Neural progenitor cell (in vitro differentiated cells): Measurements from ENCODE around the gene BMS1. TPM values are rescaled to one million over a fixed set of nuclear protein-coding genes. Genes with fewer than 3 reads are reported as not detected.
"Not testable (repeated sequence)": the region's sequence is repeated elsewhere in the genome, so short reads cannot be mapped to it uniquely, and the experiment has no call there.

Source experiments
- DNase-seq: peaks from one replicate; pipeline ENCODE4 v3.0.0-alpha.2; 2016; ENCODE audit warnings: low spot score
- H2AFZ ChIP-seq: fragments of 200-600 bp; sonication (generic); replicated peaks from 2 replicates; pipeline ENCODE4 v1.6.1; 2016; ENCODE audit warnings: antibody characterized with exemption
- H3F3A ChIP-seq: fragments of 200-600 bp; sonication (generic); 2 replicates; pipeline ENCODE4 v1.6.1; 2016; ENCODE audit warnings: antibody characterized with exemption, low read depth
- H3K27ac ChIP-seq: fragments of 200-600 bp; sonication (generic); 2 replicates; pipeline ENCODE4 v1.5.1; 2016; ENCODE audit warnings: mild to moderate bottlenecking
- H3K27me3 ChIP-seq: fragments of 200-600 bp; sonication (generic); 2 replicates; pipeline ENCODE4 v1.6.1; 2016; ENCODE audit warnings: mild to moderate bottlenecking, moderate library complexity
- H3K36me3 ChIP-seq: fragments of 200-600 bp; sonication (generic); 2 replicates; pipeline ENCODE4 v1.5.1; 2016
- H3K4me1 ChIP-seq: fragments of 200-600 bp; sonication (generic); 2 replicates; pipeline ENCODE4 v1.6.1; 2016; ENCODE audit warnings: mixed run types
- H3K4me2 ChIP-seq: fragments of 200-600 bp; sonication (generic); 2 replicates; pipeline ENCODE4 v1.6.1; 2016
- H3K4me3 ChIP-seq: fragments of 200-600 bp; sonication (generic); 2 replicates; pipeline ENCODE4 v1.5.1; 2016
- H3K79me2 ChIP-seq: fragments of 200-600 bp; sonication (generic); 2 replicates; pipeline ENCODE4 v1.6.1; 2016; ENCODE audit warnings: low read depth
- H3K9ac ChIP-seq: fragments of 200-600 bp; sonication (generic); 2 replicates; pipeline ENCODE4 v1.6.1; 2016
- H3K9me3 ChIP-seq: fragments of 200-600 bp; sonication (generic); 2 replicates; pipeline ENCODE4 v1.5.1; 2016; ENCODE audit warnings: low read depth
- H4K20me1 ChIP-seq: fragments of 200-600 bp; sonication (generic); 2 replicates; pipeline ENCODE4 v1.6.1; 2016; ENCODE audit warnings: low read depth
- H3K27ac Mint-ChIP-seq: 3 replicates; pipeline ENCODE4 v1.8.0; 2021; ENCODE audit warnings: mixed read lengths
- H3K27me3 Mint-ChIP-seq: 2 replicates; pipeline ENCODE4 v1.8.0; 2022; ENCODE audit warnings: low read depth, mild to moderate bottlenecking, inconsistent platforms, moderate library complexity, mixed read lengths; ENCODE audit not compliant: insufficient read depth
- H3K36me3 Mint-ChIP-seq: 3 replicates; pipeline ENCODE4 v1.8.0; 2021; ENCODE audit warnings: mixed read lengths
- H3K4me1 Mint-ChIP-seq: 3 replicates; pipeline ENCODE4 v1.8.0; 2021; ENCODE audit warnings: mixed read lengths
- H3K4me3 Mint-ChIP-seq: 3 replicates; pipeline ENCODE4 v1.8.0; 2021; ENCODE audit warnings: mild to moderate bottlenecking, moderate library complexity, mixed read lengths
- H3K9me3 Mint-ChIP-seq: 3 replicates; pipeline ENCODE4 v1.8.0; 2020; ENCODE audit warnings: mixed read lengths
- CTCF ChIP-seq: fragments of 200-600 bp; sonication (generic); IDR thresholded peaks from 2 replicates; pipeline ENCODE4 v1.5.1; 2017; ENCODE audit warnings: antibody characterized with exemption, mild to moderate bottlenecking
- EZH2 ChIP-seq: fragments of 200-600 bp; sonication (generic); IDR thresholded peaks from 2 replicates; pipeline ENCODE4 v1.6.1; 2017; ENCODE audit warnings: antibody characterized with exemption, mild to moderate bottlenecking, moderate library complexity
- EZH2phosphoT487 ChIP-seq: fragments of 200-600 bp; sonication (generic); IDR thresholded peaks from 2 replicates; pipeline ENCODE4 v1.6.1; 2017; ENCODE audit warnings: antibody characterized with exemption
- total RNA-seq: library from RNA; depleted of rRNA; stranded (reverse); fragments of >200 nt; gene quantifications from 2 replicates; pipeline ENCODE4 v1.2.3, GENCODE V29; 2015; ENCODE audit warnings: low replicate concordance

Gene BMS1
- total RNA-seq, 1 donor from 2014 or later, result 34.5 TPM

GRCh38 chr10:42812028-42812427, 29.4 kb downstream of the BMS1 start:
- Histone ChIP-seq H3K4me1 (peaks cover 10% of the 10 kb centered on the region), H4K20me1 (peaks cover 2% of the 10 kb centered on the region), H3K79me2 (peaks cover 40% of the 10 kb centered on the region), H3K27ac (no peak overlapping the region), H2AFZ (no peak overlapping the region), H3K9ac (no peak overlapping the region), H3K27me3 (no peaks in the 10 kb centered on the region), H3K4me3 (no peak overlapping the region), H3K36me3 (peaks cover 8% of the 10 kb centered on the region), H3K4me2 (no peak overlapping the region), H3F3A (no peaks in the 10 kb centered on the region), H3K9me3 (no peaks in the 10 kb centered on the region)
- TF ChIP-seq CTCF (no peak), EZH2 (no peak), EZH2phosphoT487 (no peak)
- no peak overlapping the region for H3K27ac Mint-ChIP-seq
- H3K36me3 Mint-ChIP-seq, result peaks cover 58% of the 10 kb centered on the region
- H3K27me3 Mint-ChIP-seq, result peaks cover 2% of the 10 kb centered on the region
- no peaks in the 10 kb centered on the region for H3K4me1 Mint-ChIP-seq
- H3K4me3 Mint-ChIP-seq, result no peak overlapping the region
- DNase-seq, result no peak
- peaks cover 18% of the 10 kb centered on the region for H3K9me3 Mint-ChIP-seq

- not testable (repeated sequence) for H3K27ac Mint-ChIP-seq, H3F3A ChIP-seq, H3K9me3 ChIP-seq, H3K27me3 Mint-ChIP-seq, H4K20me1 ChIP-seq, H3K4me3 Mint-ChIP-seq, H2AFZ ChIP-seq, H3K27ac ChIP-seq, DNase-seq, H3K4me2 ChIP-seq, H3K36me3 ChIP-seq, H3K4me3 ChIP-seq, H3K27me3 ChIP-seq, H3K9ac ChIP-seq, H3K4me1 Mint-ChIP-seq
- peaks cover 16% of the 10 kb centered on the region for H3K4me1 ChIP-seq
- Mint-ChIP-seq H3K36me3 (peaks cover 64% of the 10 kb centered on the region), H3K9me3 (peaks cover 18% of the 10 kb centered on the region)
- peaks cover 40% of the 10 kb centered on the region for H3K79me2 ChIP-seq
These were observed 31.5 kb downstream of the BMS1 start for GRCh38 chr10:42813989-42814687.

- not testable (repeated sequence) for DNase-seq, H3K36me3 ChIP-seq
- peaks cover 26% of the 10 kb centered on the region for H3K79me2 ChIP-seq
These were observed 33.7 kb downstream of the BMS1 start for GRCh38 chr10:42816334-42816733.

GRCh38 chr10:42816912-42817311, 34.3 kb downstream of the BMS1 start:
- Histone ChIP-seq H3K36me3 (peaks cover 6% of the 10 kb centered on the region), H3K79me2 (peaks cover 23% of the 10 kb centered on the region), H4K20me1 (peaks cover 2% of the 10 kb centered on the region), H3K4me3 (no peak overlapping the region), H2AFZ (no peak overlapping the region), H3K4me1 (peaks cover 16% of the 10 kb centered on the region), H3F3A (peaks cover 3% of the 10 kb centered on the region), H3K9me3 (no peaks in the 10 kb centered on the region), H3K27me3 (no peaks in the 10 kb centered on the region), H3K9ac (no peak overlapping the region), H3K27ac (no peak overlapping the region), H3K4me2 (peak overlapping the region; percentile 58)
- no peak for TF ChIP-seq EZH2phosphoT487
- no peak for TF ChIP-seq CTCF
- no peak for TF ChIP-seq EZH2
- Mint-ChIP-seq H3K27me3 (no peaks in the 10 kb centered on the region), H3K27ac (no peak overlapping the region), H3K4me3 (no peak overlapping the region), H3K4me1 (no peaks in the 10 kb centered on the region), H3K36me3 (peaks cover 63% of the 10 kb centered on the region), H3K9me3 (peaks cover 16% of the 10 kb centered on the region)
- DNase-seq, result peak; percentile 17

More at GRCh38 chr10:42816334-42816733, 33.7 kb downstream of the BMS1 start:
- H3K4me1 Mint-ChIP-seq, H3K27ac Mint-ChIP-seq, H3K27me3 Mint-ChIP-seq, H3F3A ChIP-seq, H3K27ac ChIP-seq, H2AFZ ChIP-seq, H4K20me1 ChIP-seq, H3K9ac ChIP-seq, H3K27me3 ChIP-seq, H3K4me3 Mint-ChIP-seq, H3K4me3 ChIP-seq, H3K9me3 ChIP-seq: not testable (repeated sequence)
- Histone ChIP-seq H3K4me1 (peaks cover 16% of the 10 kb centered on the region), H3K4me2 (peak overlapping the region; percentile 58)
- Mint-ChIP-seq H3K36me3 (peaks cover 65% of the 10 kb centered on the region), H3K9me3 (peaks cover 18% of the 10 kb centered on the region)

- not testable (repeated sequence) for H3K4me2 ChIP-seq
- H3K36me3 Mint-ChIP-seq, result peaks cover 61% of the 10 kb centered on the region
These were observed 34.8 kb downstream of the BMS1 start for GRCh38 chr10:42817417-42817816.

GRCh38 chr10:42826759-42827158, 44.2 kb downstream of the BMS1 start:
- not testable (repeated sequence) for H3K9ac ChIP-seq, H3K4me3 ChIP-seq, H2AFZ ChIP-seq, H4K20me1 ChIP-seq, H3K27me3 ChIP-seq, H3K27me3 Mint-ChIP-seq, H3K9me3 ChIP-seq
- Histone ChIP-seq H3K79me2 (peaks cover 25% of the 10 kb centered on the region), H3K27ac (peak overlapping the region; percentile 63), H3K4me1 (peaks cover 25% of the 10 kb centered on the region), H3F3A (peaks cover 21% of the 10 kb centered on the region), H3K4me2 (peak overlapping the region; percentile 46), H3K36me3 (peaks cover 12% of the 10 kb centered on the region)
- Mint-ChIP-seq H3K4me3 (peak overlapping the region; percentile 72), H3K4me1 (peaks cover 21% of the 10 kb centered on the region), H3K36me3 (peaks cover 55% of the 10 kb centered on the region), H3K9me3 (peaks cover 18% of the 10 kb centered on the region), H3K27ac (peak overlapping the region; percentile 62)
- peak; percentile 7 for DNase-seq

More at GRCh38 chr10:42817417-42817816, 34.8 kb downstream of the BMS1 start:
- not testable (repeated sequence) for H2AFZ ChIP-seq, H3F3A ChIP-seq, H3K27me3 ChIP-seq, H3K27me3 Mint-ChIP-seq, H3K4me1 Mint-ChIP-seq, H3K9ac ChIP-seq, H3K9me3 ChIP-seq, H3K27ac Mint-ChIP-seq, DNase-seq, H4K20me1 ChIP-seq, H3K4me3 ChIP-seq, H3K4me3 Mint-ChIP-seq, H3K36me3 ChIP-seq, H3K27ac ChIP-seq
- peaks cover 16% of the 10 kb centered on the region for H3K4me1 ChIP-seq
- peaks cover 13% of the 10 kb centered on the region for H3K9me3 Mint-ChIP-seq
- H3K79me2 ChIP-seq, result peaks cover 18% of the 10 kb centered on the region
